Fibroblast of mammary gland (primary cell): Measurements from ENCODE around the gene OBSCN.
"Not testable (repeated sequence)": the region's sequence is repeated elsewhere in the genome, so short reads cannot be mapped to it uniquely, and the experiment has no call there.

Experiments used
- DNase-seq: peaks from one replicate; pipeline ENCODE4 v3.0.0-alpha.2; 2010; ENCODE audit warnings: low read depth
- H3K4me3 ChIP-seq: 2 replicates; pipeline ENCODE4 v1.5.1; 2011; ENCODE audit warnings: low read depth, mild to moderate bottlenecking, low read length, moderate library complexity; ENCODE audit not compliant: control insufficient read depth
- TF ChIP-seq, protein P1 (sequence below): conservative IDR thresholded peaks from 2 replicates; pipeline ENCODE4 v1.5.1; 2011; ENCODE audit warnings: low read depth, low read length, inconsistent platforms; ENCODE audit not compliant: control insufficient read depth, insufficient read depth

The OBSCN gene

DNA sequence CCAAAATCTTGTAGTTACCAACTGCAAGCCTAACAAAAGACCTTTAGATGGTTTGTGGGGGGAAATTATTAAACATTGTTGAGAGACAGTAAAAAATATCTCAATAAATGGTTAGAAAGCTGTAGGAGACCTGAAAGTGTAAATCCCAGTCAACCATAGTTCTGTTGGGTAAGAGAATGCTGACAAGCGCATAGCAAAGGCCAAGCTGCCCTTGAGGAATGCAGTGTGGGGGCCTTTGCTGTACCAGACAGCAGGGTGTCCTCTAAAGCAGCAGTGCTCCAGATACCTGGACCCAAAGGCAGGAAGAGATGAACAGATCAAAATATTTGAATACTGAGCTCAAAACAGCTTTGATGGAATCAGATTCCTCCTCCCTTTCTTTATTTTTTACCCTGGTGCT, 54.6 kb downstream of the OBSCN start:
- no peak overlapping the region for H3K4me3 ChIP-seq
- TF ChIP-seq, protein P1, sequence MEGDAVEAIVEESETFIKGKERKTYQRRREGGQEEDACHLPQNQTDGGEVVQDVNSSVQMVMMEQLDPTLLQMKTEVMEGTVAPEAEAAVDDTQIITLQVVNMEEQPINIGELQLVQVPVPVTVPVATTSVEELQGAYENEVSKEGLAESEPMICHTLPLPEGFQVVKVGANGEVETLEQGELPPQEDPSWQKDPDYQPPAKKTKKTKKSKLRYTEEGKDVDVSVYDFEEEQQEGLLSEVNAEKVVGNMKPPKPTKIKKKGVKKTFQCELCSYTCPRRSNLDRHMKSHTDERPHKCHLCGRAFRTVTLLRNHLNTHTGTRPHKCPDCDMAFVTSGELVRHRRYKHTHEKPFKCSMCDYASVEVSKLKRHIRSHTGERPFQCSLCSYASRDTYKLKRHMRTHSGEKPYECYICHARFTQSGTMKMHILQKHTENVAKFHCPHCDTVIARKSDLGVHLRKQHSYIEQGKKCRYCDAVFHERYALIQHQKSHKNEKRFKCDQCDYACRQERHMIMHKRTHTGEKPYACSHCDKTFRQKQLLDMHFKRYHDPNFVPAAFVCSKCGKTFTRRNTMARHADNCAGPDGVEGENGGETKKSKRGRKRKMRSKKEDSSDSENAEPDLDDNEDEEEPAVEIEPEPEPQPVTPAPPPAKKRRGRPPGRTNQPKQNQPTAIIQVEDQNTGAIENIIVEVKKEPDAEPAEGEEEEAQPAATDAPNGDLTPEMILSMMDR, result no peak

DNA sequence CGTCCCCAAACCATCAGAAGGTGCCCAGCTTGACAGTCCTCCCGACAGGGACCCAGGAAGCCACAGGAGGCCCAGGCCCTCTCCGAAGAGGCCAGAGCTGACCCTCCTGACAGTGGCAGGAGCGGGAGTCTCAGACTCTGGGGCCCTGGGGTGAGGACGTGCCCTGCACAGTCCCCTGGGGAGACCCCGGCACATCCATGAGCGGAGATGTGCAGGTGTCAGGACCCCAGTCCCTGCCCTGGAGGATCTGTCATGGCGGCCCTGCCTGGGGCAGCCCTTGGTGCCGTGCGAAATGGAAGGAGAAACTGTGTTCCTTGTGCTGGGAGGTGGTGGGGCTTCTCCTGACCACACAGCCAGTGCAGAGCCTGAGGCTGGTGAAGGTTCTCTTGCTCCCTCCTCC, 55.8 kb downstream of the OBSCN start:
- TF ChIP-seq, protein P1, result no peak
- DNase-seq, result no peak
- H3K4me3 ChIP-seq, result no peak overlapping the region

More for the DNA sequence above, 54.6 kb downstream of the OBSCN start:
- no peak for DNase-seq

DNA sequence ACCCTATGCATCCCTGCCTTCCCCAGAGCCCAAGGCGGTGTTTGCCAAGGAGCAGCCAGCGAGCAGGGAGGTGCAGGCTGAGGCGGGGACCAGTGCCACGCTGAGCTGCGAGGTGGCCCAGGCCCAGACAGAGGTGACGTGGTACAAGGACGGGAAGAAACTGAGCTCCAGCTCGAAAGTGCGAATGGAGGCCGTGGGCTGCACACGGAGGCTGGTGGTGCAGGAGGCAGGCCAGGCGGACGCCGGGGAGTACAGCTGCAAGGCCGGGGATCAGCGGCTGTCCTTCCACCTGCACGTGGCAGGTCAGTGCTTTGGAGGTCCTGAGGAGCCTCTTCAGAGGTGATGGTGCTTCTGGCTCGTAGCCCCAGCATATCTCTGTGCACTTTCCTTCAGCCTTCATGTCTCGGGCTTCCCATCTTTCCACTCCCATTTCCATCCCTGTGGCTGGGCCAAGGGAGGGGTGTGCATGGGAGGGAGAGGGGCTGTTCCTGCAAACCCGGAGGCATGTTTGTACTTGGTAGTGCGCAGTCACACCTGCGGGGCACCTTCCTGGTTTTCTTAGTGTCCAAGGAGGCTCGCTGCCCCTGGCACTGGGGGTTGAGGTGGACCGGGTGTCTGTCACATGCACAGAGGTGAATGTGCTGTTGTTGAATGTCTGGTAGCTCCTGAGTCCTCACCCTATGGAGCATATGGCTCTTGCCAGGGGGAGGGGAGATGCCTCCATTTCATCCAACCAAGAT, 56.4 kb downstream of the OBSCN start:
- TF ChIP-seq, protein P1, result no peak
- H3K4me3 ChIP-seq, result no peak overlapping the region
- DNase-seq, result no peak

DNA sequence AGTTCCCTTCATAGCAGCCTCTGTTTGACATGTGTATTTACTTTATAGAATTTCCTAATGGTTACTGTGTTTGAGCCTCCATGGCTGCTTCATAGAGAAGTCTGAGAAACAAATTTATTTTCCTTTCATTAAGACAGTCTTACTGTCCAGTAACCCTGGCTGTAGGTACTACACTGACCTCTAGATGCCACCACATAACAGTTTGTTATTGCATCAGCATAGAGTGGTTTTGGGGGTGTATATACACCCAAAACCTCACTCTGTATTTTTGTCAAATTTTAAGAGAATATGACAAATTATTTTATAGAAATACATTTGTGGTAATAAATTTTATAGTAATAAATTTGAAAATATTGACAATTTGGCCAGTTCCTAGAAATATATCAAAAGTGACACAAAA, 57.3 kb downstream of the OBSCN start:
- H3K4me3 ChIP-seq, result no peak overlapping the region
- TF ChIP-seq, protein P1, result peak; percentile 39
- peak; percentile 30 for DNase-seq

DNA sequence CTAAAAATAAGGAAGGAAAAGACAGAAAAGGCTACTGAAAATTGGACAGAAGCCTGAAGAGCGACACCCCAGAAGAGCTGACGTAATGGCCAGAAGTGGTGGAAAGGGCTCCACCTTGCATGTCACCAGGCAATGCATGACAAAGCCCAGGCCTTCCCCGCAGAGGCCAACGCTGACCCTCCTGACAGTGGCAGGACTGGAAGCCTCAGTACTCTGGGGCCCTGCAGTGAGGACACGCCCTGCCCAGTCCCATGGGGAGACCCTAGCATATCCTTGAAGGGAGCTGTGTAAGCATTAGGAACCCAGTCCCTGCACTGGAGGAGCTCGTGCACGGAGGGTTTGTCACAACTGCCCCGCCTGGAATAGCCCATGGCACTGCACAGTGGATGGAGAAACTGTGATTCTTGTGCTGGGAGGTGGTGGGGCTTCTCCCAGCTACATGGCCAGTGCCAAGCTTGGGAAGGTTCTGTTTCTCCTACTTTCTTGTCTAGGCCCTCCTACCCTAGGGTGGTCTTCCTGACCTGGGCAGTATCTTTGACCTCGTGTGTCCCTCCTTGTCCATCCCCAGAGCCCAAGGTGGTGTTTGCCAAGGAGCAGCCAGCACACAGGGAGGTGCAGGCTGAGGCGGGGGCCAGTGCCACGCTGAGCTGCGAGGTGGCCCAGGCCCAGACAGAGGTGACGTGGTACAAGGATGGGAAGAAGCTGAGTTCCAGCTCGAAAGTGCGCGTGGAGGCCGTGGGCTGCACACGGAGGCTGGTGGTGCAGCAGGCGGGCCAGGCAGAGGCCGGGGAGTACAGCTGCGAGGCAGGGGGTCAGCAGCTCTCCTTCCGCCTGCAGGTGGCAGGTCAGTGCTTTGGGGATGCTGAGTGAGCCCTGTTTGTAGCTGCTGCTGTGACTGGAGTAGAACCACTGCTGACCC, 60.4 kb downstream of the OBSCN start:
- no peak overlapping the region for H3K4me3 ChIP-seq
- DNase-seq, result no peak
- TF ChIP-seq, protein P1, result no peak

DNA sequence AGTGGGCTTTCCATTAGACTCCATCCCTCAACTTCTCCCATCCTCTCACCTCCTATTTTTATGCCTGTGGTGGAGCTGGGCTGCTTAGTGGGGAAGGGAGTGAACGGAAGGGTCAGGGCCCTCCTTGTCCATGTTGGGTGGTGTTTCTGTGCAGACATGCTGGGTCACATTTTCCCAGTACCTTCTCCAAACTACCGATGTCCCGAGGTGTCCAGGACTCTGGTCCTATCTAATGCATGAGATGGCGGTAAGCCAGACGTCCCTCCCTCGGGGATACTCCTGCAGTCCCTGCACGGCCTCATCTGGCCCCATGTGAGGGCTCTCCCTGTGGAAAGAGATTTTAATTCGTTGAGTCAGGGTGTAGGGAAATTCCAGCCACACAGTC, 61.0 kb downstream of the OBSCN start:
- H3K4me3 ChIP-seq, result no peak overlapping the region
- TF ChIP-seq, protein P1, result no peak
- no peak for DNase-seq

DNA sequence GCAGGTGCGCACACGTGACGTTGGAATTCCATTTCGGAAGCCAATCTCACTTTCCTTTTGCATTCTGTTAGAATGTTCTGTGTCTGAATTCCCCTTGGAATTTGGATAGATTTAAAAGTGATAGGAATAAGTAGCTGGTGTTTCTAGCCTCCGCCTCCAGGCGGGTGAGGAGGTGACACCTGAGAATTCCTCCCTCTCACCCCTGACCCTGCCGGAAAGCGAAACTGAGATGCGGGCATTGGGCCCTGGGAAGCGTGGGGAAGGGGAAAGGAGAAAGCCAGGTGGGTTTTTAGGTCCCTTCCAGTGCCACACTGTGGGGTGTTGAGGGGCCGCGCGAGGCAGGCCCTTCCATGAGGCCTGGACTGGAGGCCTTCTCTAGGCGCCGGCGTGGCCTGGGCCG, 61.6 kb downstream of the OBSCN start:
- DNase-seq, result not testable (repeated sequence)

More for the DNA sequence above, 61.6 kb downstream of the OBSCN start:
- not testable (repeated sequence) for H3K4me3 ChIP-seq
